Liver (tissue), 3 donors: ENCODE results near the gene CREM.

Experiments
- CTCF ChIP-seq: fragments of 150-350 bp; IDR thresholded peaks from 2 replicates; pipeline ENCODE4 v1.5.1; 2017; ENCODE audit warnings: improper control_type of control experiment, low read depth, low read length; ENCODE audit not compliant: missing input control
- EGR1 ChIP-seq, 2 donors: IDR thresholded peaks; 2 replicates each; pipeline ENCODE4 v1.6.1; 2016 to 2018; ENCODE audit warnings: antibody characterized with exemption in 2 of 2, low read depth in 2 of 2
- RAD21 ChIP-seq, 2 donors: IDR thresholded peaks; 2 replicates each; pipeline ENCODE4 v1.6.1; 2016; ENCODE audit warnings: antibody characterized with exemption in 2 of 2, mild to moderate bottlenecking in 2 of 2
- TAF1 ChIP-seq: conservative IDR thresholded peaks from 2 replicates; pipeline ENCODE4 v1.6.1; 2016; ENCODE audit warnings: antibody characterized with exemption, mild to moderate bottlenecking
- TF ChIP-seq, protein P1 (sequence below): IDR thresholded peaks from 2 replicates; pipeline ENCODE4 v1.6.1; 2016; ENCODE audit warnings: antibody characterized with exemption, mild to moderate bottlenecking
- donor health status: healthy.
- donor health status: healthy.

- TF ChIP-seq CTCF = no peak
- no peak for TF ChIP-seq TAF1
- TF ChIP-seq, protein P1, sequence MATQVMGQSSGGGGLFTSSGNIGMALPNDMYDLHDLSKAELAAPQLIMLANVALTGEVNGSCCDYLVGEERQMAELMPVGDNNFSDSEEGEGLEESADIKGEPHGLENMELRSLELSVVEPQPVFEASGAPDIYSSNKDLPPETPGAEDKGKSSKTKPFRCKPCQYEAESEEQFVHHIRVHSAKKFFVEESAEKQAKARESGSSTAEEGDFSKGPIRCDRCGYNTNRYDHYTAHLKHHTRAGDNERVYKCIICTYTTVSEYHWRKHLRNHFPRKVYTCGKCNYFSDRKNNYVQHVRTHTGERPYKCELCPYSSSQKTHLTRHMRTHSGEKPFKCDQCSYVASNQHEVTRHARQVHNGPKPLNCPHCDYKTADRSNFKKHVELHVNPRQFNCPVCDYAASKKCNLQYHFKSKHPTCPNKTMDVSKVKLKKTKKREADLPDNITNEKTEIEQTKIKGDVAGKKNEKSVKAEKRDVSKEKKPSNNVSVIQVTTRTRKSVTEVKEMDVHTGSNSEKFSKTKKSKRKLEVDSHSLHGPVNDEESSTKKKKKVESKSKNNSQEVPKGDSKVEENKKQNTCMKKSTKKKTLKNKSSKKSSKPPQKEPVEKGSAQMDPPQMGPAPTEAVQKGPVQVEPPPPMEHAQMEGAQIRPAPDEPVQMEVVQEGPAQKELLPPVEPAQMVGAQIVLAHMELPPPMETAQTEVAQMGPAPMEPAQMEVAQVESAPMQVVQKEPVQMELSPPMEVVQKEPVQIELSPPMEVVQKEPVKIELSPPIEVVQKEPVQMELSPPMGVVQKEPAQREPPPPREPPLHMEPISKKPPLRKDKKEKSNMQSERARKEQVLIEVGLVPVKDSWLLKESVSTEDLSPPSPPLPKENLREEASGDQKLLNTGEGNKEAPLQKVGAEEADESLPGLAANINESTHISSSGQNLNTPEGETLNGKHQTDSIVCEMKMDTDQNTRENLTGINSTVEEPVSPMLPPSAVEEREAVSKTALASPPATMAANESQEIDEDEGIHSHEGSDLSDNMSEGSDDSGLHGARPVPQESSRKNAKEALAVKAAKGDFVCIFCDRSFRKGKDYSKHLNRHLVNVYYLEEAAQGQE = no peak
- no peak for TF ChIP-seq RAD21 (IDR thresholded peaks at IDR 0.05)
- no peak for TF ChIP-seq EGR1 (IDR thresholded peaks at IDR 0.05; ENCODE audit: low read depth in 2 of 2)
Measured at GRCh38 chr10:35140727-35141126, 14.1 kb downstream of the CREM start.
